ENCODE data around the gene PRKRA. TPM values are rescaled to one million over a fixed set of nuclear protein-coding genes. Genes with fewer than 3 reads are reported as not detected.
"Not testable (repeated sequence)": the region's sequence is repeated elsewhere in the genome, so short reads cannot be mapped to it uniquely, and the experiment has no call there.

PRKRA gene
- total RNA-seq, 1 experiment from 2014 or later, result 62.6 TPM

- POLR2A ChIA-PET (ENCODE audit: low non-redundant PET), result no interaction called here
- BruUV-seq (replicated peaks), result no TSS peak
- H3K27ac ChIP-seq (ENCODE audit: low read depth, low read length, poor library complexity, severe bottlenecking), result no peak overlapping the region
Measured at GRCh38 chr2:178474560-178474959, 23.6 kb upstream of the PRKRA start.

GRCh38 chr2:178473931-178474330, 23.0 kb upstream of the PRKRA start:
- ChIA-PET POLR2A (ENCODE audit: low non-redundant PET) (no interaction called here), CTCF (no interaction called here)
- Histone ChIP-seq H3K36me3 (ENCODE audit: insufficient read depth, low read length, poor library complexity, severe bottlenecking) (no peaks in the 10 kb centered on the region), H3K4me1 (ENCODE audit: insufficient read depth, low read length, poor library complexity, severe bottlenecking) (peaks cover 8% of the 10 kb centered on the region), H3K4me3 (ENCODE audit: low read depth, low read length, poor library complexity, severe bottlenecking) (no peak overlapping the region), H3K27me3 (replicated peaks; ENCODE audit: insufficient read depth, low read depth, low read length, poor library complexity) (no peaks in the 10 kb centered on the region), H3K9me3 (ENCODE audit: low read depth, low read length, poor library complexity, severe bottlenecking) (no peaks in the 10 kb centered on the region), H3K27ac (ENCODE audit: low read depth, low read length, poor library complexity, severe bottlenecking) (no peak overlapping the region)
- TF ChIP-seq EZH2 (IDR thresholded peaks at IDR 0.05; ENCODE audit: borderline replicate concordance, low read depth, low read length, poor library complexity, severe bottlenecking) (no peak), CTCF (conservative IDR thresholded peaks at IDR 0.05; ENCODE audit: low read depth, low read length) (no peak)
- intact Hi-C loops (cut with micrococcal nuclease; ENCODE audit: unreplicated experiment), result no loop called here
- DNase-seq (ENCODE audit: low spot score), result no peak
- no TSS peak for BruUV-seq (replicated peaks)

More at GRCh38 chr2:178474560-178474959, 23.6 kb upstream of the PRKRA start:
- TF ChIP-seq EZH2 (IDR thresholded peaks at IDR 0.05; ENCODE audit: borderline replicate concordance, low read depth, low read length, poor library complexity, severe bottlenecking) (no peak), CTCF (conservative IDR thresholded peaks at IDR 0.05; ENCODE audit: low read depth, low read length) (no peak)
- CTCF ChIA-PET, result no interaction called here
- H3K36me3 ChIP-seq (ENCODE audit: insufficient read depth, low read length, poor library complexity, severe bottlenecking), result no peaks in the 10 kb centered on the region
- peaks cover 10% of the 10 kb centered on the region for H3K4me1 ChIP-seq (ENCODE audit: insufficient read depth, low read length, poor library complexity, severe bottlenecking)
- no peak overlapping the region for H3K4me3 ChIP-seq (ENCODE audit: low read depth, low read length, poor library complexity, severe bottlenecking)
- intact Hi-C loops (cut with micrococcal nuclease; ENCODE audit: unreplicated experiment), result no loop called here
- H3K27me3 ChIP-seq (replicated peaks; ENCODE audit: insufficient read depth, low read depth, low read length, poor library complexity), result no peaks in the 10 kb centered on the region
- no peak for DNase-seq (ENCODE audit: low spot score)
- no peaks in the 10 kb centered on the region for H3K9me3 ChIP-seq (ENCODE audit: low read depth, low read length, poor library complexity, severe bottlenecking)

GRCh38 chr2:178473373-178473772, 22.4 kb upstream of the PRKRA start:
- DNase-seq (ENCODE audit: low spot score), result no peak
- no peaks in the 10 kb centered on the region for H3K9me3 ChIP-seq (ENCODE audit: low read depth, low read length, poor library complexity, severe bottlenecking)
- ChIA-PET CTCF (no interaction called here), POLR2A (ENCODE audit: low non-redundant PET) (no interaction called here)
- no peaks in the 10 kb centered on the region for H3K27me3 ChIP-seq (replicated peaks; ENCODE audit: insufficient read depth, low read depth, low read length, poor library complexity)
- no peak overlapping the region for H3K27ac ChIP-seq (ENCODE audit: low read depth, low read length, poor library complexity, severe bottlenecking)
- no peaks in the 10 kb centered on the region for H3K36me3 ChIP-seq (ENCODE audit: insufficient read depth, low read length, poor library complexity, severe bottlenecking)
- H3K4me3 ChIP-seq (ENCODE audit: low read depth, low read length, poor library complexity, severe bottlenecking), result no peak overlapping the region
- intact Hi-C loops (cut with micrococcal nuclease; ENCODE audit: unreplicated experiment), result no loop called here
- BruUV-seq (replicated peaks), result no TSS peak
- TF ChIP-seq EZH2 (IDR thresholded peaks at IDR 0.05; ENCODE audit: borderline replicate concordance, low read depth, low read length, poor library complexity, severe bottlenecking), result no peak
- TF ChIP-seq CTCF (conservative IDR thresholded peaks at IDR 0.05; ENCODE audit: low read depth, low read length), result no peak
- peaks cover 8% of the 10 kb centered on the region for H3K4me1 ChIP-seq (ENCODE audit: insufficient read depth, low read length, poor library complexity, severe bottlenecking)

- H3K27ac ChIP-seq (ENCODE audit: low read depth, low read length, poor library complexity, severe bottlenecking); H3K36me3 ChIP-seq (ENCODE audit: insufficient read depth, low read length, poor library complexity, severe bottlenecking); CTCF ChIA-PET; intact Hi-C loops (cut with micrococcal nuclease; ENCODE audit: unreplicated experiment); H3K27me3 ChIP-seq (replicated peaks; ENCODE audit: insufficient read depth, low read depth, low read length, poor library complexity); POLR2A ChIA-PET (ENCODE audit: low non-redundant PET); BruUV-seq (replicated peaks); H3K4me1 ChIP-seq (ENCODE audit: insufficient read depth, low read length, poor library complexity, severe bottlenecking); H3K9me3 ChIP-seq (ENCODE audit: low read depth, low read length, poor library complexity, severe bottlenecking); DNase-seq (ENCODE audit: low spot score); H3K4me3 ChIP-seq (ENCODE audit: low read depth, low read length, poor library complexity, severe bottlenecking): not testable (repeated sequence)
Measured at GRCh38 chr2:178471313-178471712, 20.3 kb upstream of the PRKRA start.

Data from A673 (cell line).